ENCODE data around the gene LIN7A. TPM values are rescaled to one million over a fixed set of nuclear protein-coding genes. Genes with fewer than 3 reads are reported as not detected.

Gene LIN7A
- total RNA-seq, 6 experiments from 2014 or later, result 13.4 to 23.0 (median 20.2) TPM

DNA sequence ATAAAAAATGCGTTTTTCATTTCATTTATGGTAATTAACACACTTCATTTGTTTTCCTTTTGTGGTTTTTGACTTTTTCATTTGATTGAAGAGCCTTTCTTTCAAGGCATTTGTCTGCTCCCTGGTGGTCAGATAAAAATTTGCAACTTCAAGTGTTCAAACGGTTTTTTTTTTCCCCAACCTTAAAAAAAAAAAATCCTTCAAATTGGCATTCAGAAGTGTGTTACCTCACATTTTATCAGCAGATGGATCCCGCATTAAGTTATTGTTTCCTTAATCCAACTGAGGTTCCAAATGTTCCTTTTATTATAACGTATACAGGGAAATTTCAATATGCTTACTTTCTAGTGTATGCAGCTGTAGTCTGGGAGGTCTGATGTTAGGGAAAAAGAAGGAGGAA is 173.9 kb downstream of the LIN7A start:
- Histone ChIP-seq H3K4me1 (peaks cover 0 to 9% (median 3%) of the 10 kb centered on the region in 4 donors), H3K27ac (no peak overlapping the region), H3K27me3 (no peaks in the 10 kb centered on the region), H3K4me3 (no peak overlapping the region), H3K36me3 (no peaks in the 10 kb centered on the region), H3K9me3 (no peaks in the 10 kb centered on the region)
- TF ChIP-seq, protein P1, sequence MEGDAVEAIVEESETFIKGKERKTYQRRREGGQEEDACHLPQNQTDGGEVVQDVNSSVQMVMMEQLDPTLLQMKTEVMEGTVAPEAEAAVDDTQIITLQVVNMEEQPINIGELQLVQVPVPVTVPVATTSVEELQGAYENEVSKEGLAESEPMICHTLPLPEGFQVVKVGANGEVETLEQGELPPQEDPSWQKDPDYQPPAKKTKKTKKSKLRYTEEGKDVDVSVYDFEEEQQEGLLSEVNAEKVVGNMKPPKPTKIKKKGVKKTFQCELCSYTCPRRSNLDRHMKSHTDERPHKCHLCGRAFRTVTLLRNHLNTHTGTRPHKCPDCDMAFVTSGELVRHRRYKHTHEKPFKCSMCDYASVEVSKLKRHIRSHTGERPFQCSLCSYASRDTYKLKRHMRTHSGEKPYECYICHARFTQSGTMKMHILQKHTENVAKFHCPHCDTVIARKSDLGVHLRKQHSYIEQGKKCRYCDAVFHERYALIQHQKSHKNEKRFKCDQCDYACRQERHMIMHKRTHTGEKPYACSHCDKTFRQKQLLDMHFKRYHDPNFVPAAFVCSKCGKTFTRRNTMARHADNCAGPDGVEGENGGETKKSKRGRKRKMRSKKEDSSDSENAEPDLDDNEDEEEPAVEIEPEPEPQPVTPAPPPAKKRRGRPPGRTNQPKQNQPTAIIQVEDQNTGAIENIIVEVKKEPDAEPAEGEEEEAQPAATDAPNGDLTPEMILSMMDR (IDR thresholded peaks at IDR 0.05), result peak; percentile 56 to 67 (median 61)
- TF ChIP-seq POLR2A (IDR thresholded peaks at IDR 0.05), result no peak
- WGBS (ENCODE audit: insufficient coverage, low coverage, low lambda C conversion rate, missing lambda C conversion rate), result 1% methylated on average over 4 of the region's 4 CpGs
- ATAC-seq, result peak; percentile 53 to 73 (median 68)
- no peak for DNase-seq
- intact Hi-C loops (cut with DNase I), result no loop called here

- 27% methylated on average over 4 of the region's 5 CpGs for WGBS (ENCODE audit: insufficient coverage, low coverage, low lambda C conversion rate, missing lambda C conversion rate)
- Histone ChIP-seq H3K27me3 (no peaks in the 10 kb centered on the region), H3K36me3 (no peaks in the 10 kb centered on the region), H3K27ac (no peak overlapping the region), H3K4me1 (peaks cover 0 to 9% (median 3%) of the 10 kb centered on the region in 4 donors), H3K9me3 (no peaks in the 10 kb centered on the region), H3K4me3 (no peak overlapping the region)
- intact Hi-C loops (cut with DNase I), result no loop called here
- no peak for DNase-seq
- TF ChIP-seq POLR2A (IDR thresholded peaks at IDR 0.05), result no peak
- TF ChIP-seq, protein P1 (IDR thresholded peaks at IDR 0.05), result no peak
- ATAC-seq, result peak; percentile 62 to 94 (median 72)
Measured at GRCh38 chr12:80761838-80762237, 175.9 kb downstream of the LIN7A start.

DNA sequence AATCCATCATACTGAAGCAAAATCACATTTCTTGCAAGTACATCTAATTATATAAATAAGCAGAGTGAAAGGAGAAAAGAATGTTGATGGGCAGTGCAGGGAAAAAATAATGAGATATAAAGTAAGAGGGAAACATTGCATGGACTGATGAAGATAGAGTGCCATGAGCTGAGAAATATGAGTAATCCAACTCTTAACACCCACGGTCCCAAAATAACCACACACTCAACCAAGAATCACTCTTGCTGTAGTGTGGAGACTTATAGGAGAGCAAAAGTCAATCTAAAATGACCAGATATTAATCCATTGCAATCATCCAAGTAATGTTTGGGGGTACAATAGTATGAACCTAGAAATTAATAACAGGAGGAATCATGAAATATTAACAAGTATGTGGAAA is 180.9 kb downstream of the LIN7A start:
- intact Hi-C loops (cut with DNase I), result no loop called here
- no peak overlapping the region for H3K4me3 ChIP-seq
- no peak for TF ChIP-seq POLR2A (IDR thresholded peaks at IDR 0.05)
- TF ChIP-seq, protein P1 (IDR thresholded peaks at IDR 0.05), result no peak
- H3K36me3 ChIP-seq, result no peaks in the 10 kb centered on the region
- DNase-seq (no peak), ATAC-seq (no peak)
- WGBS (ENCODE audit: insufficient coverage, low coverage, low lambda C conversion rate, missing lambda C conversion rate), result 82% methylated on average over 1 of the region's 1 CpG
- no peak overlapping the region for H3K27ac ChIP-seq
- H3K27me3 ChIP-seq, result no peaks in the 10 kb centered on the region
- no peaks in the 10 kb centered on the region for H3K4me1 ChIP-seq
- H3K9me3 ChIP-seq, result no peaks in the 10 kb centered on the region

GRCh38 chr12:80754274-80754673 is 183.5 kb downstream of the LIN7A start:
- ATAC-seq (no peak), DNase-seq (no peak)
- Histone ChIP-seq H3K4me1 (no peaks in the 10 kb centered on the region), H3K36me3 (no peaks in the 10 kb centered on the region), H3K27me3 (no peaks in the 10 kb centered on the region), H3K4me3 (no peak overlapping the region), H3K9me3 (no peaks in the 10 kb centered on the region), H3K27ac (no peak overlapping the region)
- TF ChIP-seq POLR2A (IDR thresholded peaks at IDR 0.05), result no peak
- TF ChIP-seq, protein P1 (IDR thresholded peaks at IDR 0.05), result no peak
- 93% methylated on average over 3 of the region's 3 CpGs for WGBS (ENCODE audit: insufficient coverage, low coverage, low lambda C conversion rate, missing lambda C conversion rate)
- intact Hi-C loops (cut with DNase I), result no loop called here

DNA sequence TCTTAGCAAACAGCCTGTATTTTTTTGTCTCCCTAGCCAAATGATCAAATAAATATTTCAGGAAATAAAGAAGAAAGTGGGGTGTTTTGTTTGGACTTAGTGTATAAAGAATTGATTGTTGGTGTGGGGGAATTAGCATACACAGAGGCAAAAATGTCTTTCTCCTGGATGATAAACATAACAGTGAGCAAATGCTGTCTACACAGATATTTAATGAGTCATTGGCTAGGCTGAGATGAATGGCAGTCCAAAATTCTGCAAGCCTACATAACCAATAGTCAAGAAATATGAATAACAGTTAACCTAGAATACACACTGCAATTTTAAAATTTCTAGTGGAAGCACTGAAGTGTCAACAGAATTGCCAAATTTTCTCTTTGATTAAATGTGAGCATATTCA is 185.3 kb downstream of the LIN7A start:
- Histone ChIP-seq H3K4me1 (no peaks in the 10 kb centered on the region), H3K36me3 (no peaks in the 10 kb centered on the region), H3K9me3 (no peaks in the 10 kb centered on the region), H3K4me3 (no peak overlapping the region), H3K27ac (no peak overlapping the region), H3K27me3 (no peaks in the 10 kb centered on the region)
- no peak for ATAC-seq
- intact Hi-C loops (cut with DNase I), result no loop called here
- no peak for TF ChIP-seq POLR2A (IDR thresholded peaks at IDR 0.05)
- no peak for DNase-seq
